Umbilical cord (tissue), 2 donors: ENCODE results near the gene OR2A14. TPM values are rescaled to one million over a fixed set of nuclear protein-coding genes. Genes with fewer than 3 reads are reported as not detected.
"Not testable (repeated sequence)": the region's sequence is repeated elsewhere in the genome, so short reads cannot be mapped to it uniquely, and the experiment has no call there.

ENCODE experiments used
- DNase-seq: peaks from one replicate; pipeline ENCODE4 v3.0.0-alpha.2; 2015; ENCODE audit warnings: low spot score
- total RNA-seq: library from RNA; depleted of rRNA; stranded (reverse); fragments of >200 nt; gene quantifications from one replicate; pipeline ENCODE4 v1.2.3, GENCODE V29; 2014; ENCODE audit warnings: low replicate concordance; ENCODE audit not compliant: insufficient read depth

Gene OR2A14
- total RNA-seq, 1 donor from 2014 or later = 3.4 TPM

- no peak for DNase-seq
Observed at GRCh38 chr7:144148224-144148827, 25.4 kb downstream of the OR2A14 start.

DNA sequence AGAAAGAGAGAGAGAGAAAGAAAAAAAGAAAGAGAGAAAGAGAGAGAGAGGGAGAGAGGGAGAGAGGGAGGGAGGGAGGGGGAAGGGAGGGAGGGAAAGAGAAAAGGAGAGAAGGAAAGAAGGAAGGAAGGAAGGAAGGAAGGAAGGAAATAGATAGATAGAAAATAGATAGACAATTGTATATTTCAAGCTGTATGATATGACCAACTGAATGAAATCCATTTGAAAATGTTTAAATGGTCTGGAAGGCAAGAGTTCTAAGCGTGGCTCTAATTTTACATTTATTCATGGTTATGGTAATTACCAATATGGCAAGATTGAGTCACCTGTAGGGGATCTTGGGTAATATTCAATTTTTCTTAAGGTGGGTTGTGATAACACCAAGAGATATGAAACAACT, 35.9 kb downstream of the OR2A14 start:
- no peak for DNase-seq

DNA sequence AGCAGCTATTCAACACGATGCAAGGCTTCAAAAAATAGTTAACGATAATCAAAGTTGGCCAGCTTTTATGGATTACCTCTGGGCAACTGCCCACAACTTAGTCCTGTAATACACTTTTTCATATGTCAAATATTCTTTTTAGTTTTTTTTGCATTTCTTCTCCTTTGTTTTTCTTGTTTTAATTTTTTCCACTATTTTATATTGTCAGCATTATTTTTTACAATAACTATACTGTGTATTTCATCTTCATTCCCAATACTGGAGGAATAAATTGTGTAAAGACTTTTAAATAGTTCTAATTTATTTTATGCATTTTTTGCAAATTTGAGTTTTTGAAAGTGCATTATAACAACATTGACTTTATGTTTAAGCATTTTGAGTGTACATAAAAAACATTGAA, 41.8 kb downstream of the OR2A14 start:
- DNase-seq = no peak

- DNase-seq = not testable (repeated sequence)
Observed at GRCh38 chr7:144171594-144172350, 48.8 kb downstream of the OR2A14 start.

- DNase-seq = no peak
Observed at GRCh38 chr7:144174613-144175012, 51.6 kb downstream of the OR2A14 start.

- DNase-seq = not testable (repeated sequence)
Observed at GRCh38 chr7:144178380-144179164, 55.6 kb downstream of the OR2A14 start.

DNA sequence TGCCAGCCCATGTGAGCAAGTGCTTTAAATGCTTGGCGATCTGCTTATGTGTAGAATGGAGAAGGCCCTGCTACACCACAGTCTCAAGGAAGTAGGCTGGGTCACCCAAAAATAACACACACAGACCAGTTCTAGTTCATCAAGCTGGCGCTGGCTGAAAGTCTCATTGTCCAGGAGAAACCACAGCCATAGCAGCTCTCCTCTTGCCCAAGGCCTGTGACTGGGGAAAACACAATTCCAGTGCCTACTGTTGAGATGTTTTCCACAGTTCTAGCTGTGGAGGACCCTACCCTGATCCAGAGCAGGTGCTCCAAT, 56.1 kb downstream of the OR2A14 start:
- DNase-seq = not testable (repeated sequence)

Other genes starting within 250 kb of the OR2A14 start
- 67.7 TPM for gene TCAF1, start 221.0 kb upstream of the OR2A14 start, total RNA-seq
- gene OR2F2, start 187.9 kb upstream of the OR2A14 start, total RNA-seq = 2.9 TPM
- 2.6 TPM for gene OR2F1, start 168.3 kb upstream of the OR2A14 start, total RNA-seq
- gene OR6B1, start 122.9 kb upstream of the OR2A14 start, total RNA-seq = 4.3 TPM
- gene OR2A5, start 74.2 kb upstream of the OR2A14 start, total RNA-seq = 3.6 TPM
- gene OR2A25, start 53.4 kb upstream of the OR2A14 start, total RNA-seq = 7.9 TPM
- gene OR2A12, start 36.9 kb upstream of the OR2A14 start, total RNA-seq = 6.5 TPM
- gene OR2A2, start 13.6 kb upstream of the OR2A14 start, total RNA-seq = not detected
- gene CTAGE4, start 60.3 kb downstream of the OR2A14 start, total RNA-seq = 17.8 TPM
- gene ARHGEF35, start 72.7 kb downstream of the OR2A14 start, total RNA-seq = 1.9 TPM
- gene OR2A42, start 116.4 kb downstream of the OR2A14 start, total RNA-seq = 0.48 TPM
- not detected for gene OR2A7, start 141.6 kb downstream of the OR2A14 start, total RNA-seq
- gene CTAGE8, start 146.1 kb downstream of the OR2A14 start, total RNA-seq = 17.1 TPM
- 6.3 TPM for gene OR2A1, start 189.2 kb downstream of the OR2A14 start, total RNA-seq
- 5.3 TPM for gene ARHGEF5, start 232.2 kb downstream of the OR2A14 start, total RNA-seq